Pulmonary artery endothelial cell (primary cell): ENCODE measurements around the gene OR2A2. TPM values are rescaled to one million over a fixed set of nuclear protein-coding genes. Genes with fewer than 3 reads are reported as not detected.

Experiments
- DNase-seq: peaks from one replicate; pipeline ENCODE4 v3.0.0-alpha.2; 2011; ENCODE audit warnings: low read depth, low spot score
- total RNA-seq: library from RNA; depleted of rRNA; stranded (reverse); fragments of >200 nt; gene quantifications from 2 replicates; pipeline ENCODE4 v1.2.3, GENCODE V29; 2014

The OR2A2 gene
- total RNA-seq, 1 donor from 2014 or later, result not detected

GRCh38 chr7:144137501-144137900 is 28.1 kb downstream of the OR2A2 start:
- no peak for DNase-seq

DNA sequence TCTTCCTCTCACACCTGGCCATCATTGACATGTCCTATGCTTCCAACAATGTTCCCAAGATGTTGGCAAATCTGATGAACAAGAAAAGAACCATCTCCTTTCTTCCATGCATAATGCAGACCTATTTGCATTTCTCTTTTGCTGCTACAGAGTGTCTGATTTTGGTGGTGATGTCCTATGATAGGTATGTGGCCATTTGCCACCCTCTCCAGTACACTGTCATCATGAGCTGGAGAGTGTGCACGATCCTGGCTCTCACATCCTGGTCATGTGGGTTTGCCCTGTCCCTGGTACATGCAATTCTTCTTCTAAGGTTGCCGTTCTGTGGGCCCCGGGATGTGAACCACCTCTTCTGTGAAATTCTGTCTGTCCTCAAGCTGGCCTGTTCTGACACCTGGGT is 32.8 kb downstream of the OR2A2 start:
- no peak for DNase-seq

DNA sequence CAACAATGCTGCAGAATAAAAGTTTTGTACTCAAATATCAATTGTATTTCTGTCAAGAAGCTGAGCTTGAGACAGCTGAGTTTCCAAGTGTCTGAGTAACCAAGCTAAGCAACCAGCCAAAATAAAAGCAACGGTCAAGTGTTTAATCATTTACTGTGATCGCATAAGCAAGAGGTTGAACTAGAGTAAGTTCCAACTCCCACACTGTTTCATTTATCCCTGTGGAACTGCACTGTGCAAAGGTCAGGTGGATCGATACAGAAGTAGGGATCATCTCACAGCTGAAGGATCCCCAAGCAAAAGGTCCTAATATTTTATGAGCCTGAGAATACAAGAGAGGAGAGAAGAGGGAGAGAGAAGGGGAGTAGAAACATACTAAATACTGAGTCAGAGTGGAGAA is 35.0 kb downstream of the OR2A2 start:
- no peak for DNase-seq

DNA sequence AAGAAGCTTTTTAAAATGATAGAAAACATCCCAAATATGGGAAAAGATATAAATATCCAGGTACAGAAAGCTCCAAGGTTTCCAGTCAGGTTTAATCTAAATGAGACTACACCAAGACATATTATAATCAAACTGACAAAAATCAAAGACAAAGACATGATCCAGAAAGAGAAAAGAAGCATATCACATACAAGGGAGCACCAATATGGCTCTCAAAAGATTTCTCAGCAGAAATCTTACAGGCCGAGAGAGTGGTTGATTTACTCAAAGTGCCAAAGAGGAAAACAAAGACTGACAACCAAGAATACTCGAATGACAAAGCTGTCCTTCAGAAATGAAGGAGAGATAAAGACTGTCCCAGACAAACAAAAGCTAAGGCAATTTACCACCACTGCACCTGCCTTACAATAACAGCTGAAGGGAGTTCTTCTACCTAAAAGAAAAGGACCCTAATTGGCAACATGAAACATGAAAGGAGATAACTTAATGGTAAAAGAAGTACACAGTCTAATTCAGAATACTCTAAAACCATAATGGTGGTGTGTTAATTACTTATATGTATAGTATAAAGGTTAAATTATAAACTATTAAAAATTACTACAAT is 38.9 kb downstream of the OR2A2 start:
- DNase-seq, result no peak

GRCh38 chr7:144158861-144159260 is 49.5 kb downstream of the OR2A2 start:
- DNase-seq, result no peak

Other genes starting within 250 kb of the OR2A2 start
- gene TCAF1, start 207.4 kb upstream of the OR2A2 start, total RNA-seq, result 40.0 and 55.4 TPM in 2 replicates
- gene OR2F2, start 174.3 kb upstream of the OR2A2 start, total RNA-seq, result not detected in 2 replicates
- gene OR2F1, start 154.7 kb upstream of the OR2A2 start, total RNA-seq, result not detected in 2 replicates
- gene OR6B1, start 109.3 kb upstream of the OR2A2 start, total RNA-seq, result not detected in 2 replicates
- not detected in 2 replicates for gene OR2A5, start 60.6 kb upstream of the OR2A2 start, total RNA-seq
- gene OR2A25, start 39.8 kb upstream of the OR2A2 start, total RNA-seq, result not detected in 2 replicates
- gene OR2A12, start 23.3 kb upstream of the OR2A2 start, total RNA-seq, result not detected in 2 replicates
- gene OR2A14, start 13.6 kb downstream of the OR2A2 start, total RNA-seq, result not detected in 2 replicates
- gene CTAGE4, start 73.9 kb downstream of the OR2A2 start, total RNA-seq, result 0.07 and 0.18 TPM in 2 replicates
- gene ARHGEF35, start 86.2 kb downstream of the OR2A2 start, total RNA-seq, result 0.40 and 0.88 TPM in 2 replicates
- gene OR2A42, start 130.0 kb downstream of the OR2A2 start, total RNA-seq, result under 0.01 TPM in 1 of 2 replicates, not detected in the other
- 0.07 and 0.11 TPM in 2 replicates for gene OR2A7, start 155.2 kb downstream of the OR2A2 start, total RNA-seq
- gene CTAGE8, start 159.7 kb downstream of the OR2A2 start, total RNA-seq, result 0.04 and 0.20 TPM in 2 replicates
- 0.07 TPM in 1 of 2 replicates, not detected in the other for gene OR2A1, start 202.8 kb downstream of the OR2A2 start, total RNA-seq
- 0.49 and 0.66 TPM in 2 replicates for gene ARHGEF5, start 245.8 kb downstream of the OR2A2 start, total RNA-seq